Vagina (tissue), 2 donors: ENCODE measurements around the gene UNKL. TPM values are rescaled to one million over a fixed set of nuclear protein-coding genes. Genes with fewer than 3 reads are reported as not detected.
"Not testable (repeated sequence)": the region's sequence is repeated elsewhere in the genome, so short reads cannot be mapped to it uniquely, and the experiment has no call there.

Source experiments
- DNase-seq, 2 donors: peaks; one replicate each; pipeline ENCODE4 v3.0.0-alpha.2; 2017; ENCODE audit errors: extremely low spot score in 2 of 2
- H3K27ac ChIP-seq: fragments of 200-600 bp; sonication (generic); one replicate; pipeline ENCODE4 v1.5.1; 2019
- H3K27me3 ChIP-seq: fragments of 200-600 bp; sonication (generic); one replicate; pipeline ENCODE4 v1.5.1; 2019
- H3K36me3 ChIP-seq, 2 donors: fragments of 200-600 bp; sonication (generic); one replicate each; pipeline ENCODE4 v1.5.1; 2017 to 2019
- H3K4me1 ChIP-seq: fragments of 200-600 bp; sonication (generic); one replicate; pipeline ENCODE4 v1.5.1; 2019
- H3K4me3 ChIP-seq, 2 donors: fragments of 200-600 bp; sonication (generic); 1 replicate in 1 of 2; 2 replicates in 1 of 2; pipeline ENCODE4 v1.5.1; 2016 to 2019
- H3K9me3 ChIP-seq: fragments of 200-600 bp; sonication (generic); one replicate; pipeline ENCODE4 v1.5.1; 2019
- CTCF ChIP-seq, 3 experiments: fragments of 450-650 bp in 2 of 3; fragments of 200-600 bp in 1 of 3; sonication (generic) in 1 of 3; IDR thresholded peaks; one replicate each; pipeline ENCODE4 v1.5.1; 2017 to 2019; ENCODE audit warnings: antibody characterized with exemption in 3 of 3, mild to moderate bottlenecking in 2 of 3, moderate library complexity in 2 of 3
- POLR2A ChIP-seq, 2 donors: fragments of 450-650 bp; IDR thresholded peaks; one replicate each; pipeline ENCODE4 v1.6.1; 2017; ENCODE audit warnings: antibody characterized with exemption in 2 of 2, mild to moderate bottlenecking in 2 of 2, moderate library complexity in 2 of 2
- POLR2AphosphoS5 ChIP-seq, 2 donors: sonication (generic); formaldehyde crosslinking; IDR thresholded peaks; one replicate each; pipeline ENCODE4 v1.9.0; 2017; ENCODE audit warnings: antibody characterized with exemption in 2 of 2, mild to moderate bottlenecking in 2 of 2, low read depth in 1 of 2; ENCODE audit not compliant: insufficient read depth in 1 of 2
- intact Hi-C: fragments of 100-400 bp; cut with DNase I; formaldehyde crosslinking; loops from one replicate; pipeline ENCODE4 v1.15.1; 2023
- total RNA-seq: library from RNA; depleted of rRNA; stranded (reverse); fragments of >200 nt; gene quantifications from one replicate; pipeline ENCODE4 v1.2.3, GENCODE V29; 2016

Gene UNKL
- total RNA-seq, 1 donor from 2014 or later: 32.9 TPM

- Histone ChIP-seq H3K36me3 (peaks cover 0 to 32% of the 10 kb centered on the region in 2 donors), H3K27ac (no peak within 1 kb of the TSS), H3K4me3 (no peak within 1 kb of the TSS), H3K27me3 (no peaks in the 10 kb centered on the region), H3K4me1 (no peaks in the 10 kb centered on the region), H3K9me3 (no peaks in the 10 kb centered on the region)
- no peak for DNase-seq
- no peak for TF ChIP-seq CTCF (IDR thresholded peaks at IDR 0.05)
- TF ChIP-seq POLR2A (IDR thresholded peaks at IDR 0.05): no peak
- no peak for TF ChIP-seq POLR2AphosphoS5 (IDR thresholded peaks at IDR 0.05; ENCODE audit: insufficient read depth in 1 of 2, low read depth in 1 of 2)
- intact Hi-C loops: no loop called here
These were observed 29.7 kb upstream of the UNKL start, which contains the start of gene CCDC154 for GRCh38 chr16:1443980-1444729. Gene CCDC154, minus strand, starts transcription at chr16:1444556. Its CDS starts 234 bp downstream, at chr16:1444322.

- DNase-seq: no peak
- H3K36me3 ChIP-seq: peaks cover 0 to 29% of the 10 kb centered on the region in 2 donors
- H3K27me3 ChIP-seq: no peaks in the 10 kb centered on the region
- intact Hi-C loops: no loop called here
- H3K9me3 ChIP-seq: no peaks in the 10 kb centered on the region
- no peaks in the 10 kb centered on the region for H3K4me1 ChIP-seq
- no peak overlapping the region for H3K27ac ChIP-seq
- no peak for TF ChIP-seq POLR2A (IDR thresholded peaks at IDR 0.05)
- no peak for TF ChIP-seq POLR2AphosphoS5 (IDR thresholded peaks at IDR 0.05; ENCODE audit: insufficient read depth in 1 of 2, low read depth in 1 of 2)
- TF ChIP-seq CTCF (IDR thresholded peaks at IDR 0.05): no peak
- no peak overlapping the region for H3K4me3 ChIP-seq
These were observed 29.0 kb upstream of the UNKL start for GRCh38 chr16:1443403-1443973.

DNA sequence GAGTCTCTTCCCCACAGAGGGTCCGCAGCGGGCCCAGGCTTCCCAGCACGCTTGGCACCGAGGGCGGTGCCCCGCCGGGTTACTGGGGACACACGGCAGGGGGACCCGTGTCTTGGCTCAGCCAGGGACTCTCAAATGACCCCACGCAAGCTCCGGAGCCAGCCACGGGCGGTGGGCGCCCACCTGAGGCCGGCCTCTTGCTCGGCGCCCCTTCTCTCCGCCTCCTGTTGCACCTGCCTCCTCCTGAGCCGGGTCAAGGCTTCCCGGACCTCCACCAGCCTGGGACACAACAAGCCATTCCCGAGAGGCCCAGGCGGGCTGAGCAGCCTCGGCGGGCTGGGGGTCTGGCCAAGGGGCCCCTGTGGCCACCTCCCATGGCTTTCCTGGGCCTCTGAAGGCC is 28.2 kb upstream of the UNKL start:
- no peaks in the 10 kb centered on the region for H3K9me3 ChIP-seq
- no peaks in the 10 kb centered on the region for H3K4me1 ChIP-seq
- H3K36me3 ChIP-seq: peaks cover 0 to 21% of the 10 kb centered on the region in 2 donors
- H3K27me3 ChIP-seq: no peaks in the 10 kb centered on the region
- intact Hi-C loops: no loop called here
- DNase-seq: no peak
- TF ChIP-seq CTCF (IDR thresholded peaks at IDR 0.05) (no peak), POLR2AphosphoS5 (IDR thresholded peaks at IDR 0.05; ENCODE audit: insufficient read depth in 1 of 2, low read depth in 1 of 2) (no peak), POLR2A (IDR thresholded peaks at IDR 0.05) (no peak)
- no peak overlapping the region for H3K4me3 ChIP-seq
- no peak overlapping the region for H3K27ac ChIP-seq

- H3K9me3 ChIP-seq: no peaks in the 10 kb centered on the region
- H3K27ac ChIP-seq: no peak overlapping the region
- no peak overlapping the region for H3K4me3 ChIP-seq
- no peak for TF ChIP-seq CTCF (IDR thresholded peaks at IDR 0.05)
- TF ChIP-seq POLR2A (IDR thresholded peaks at IDR 0.05): no peak
- no peak for TF ChIP-seq POLR2AphosphoS5 (IDR thresholded peaks at IDR 0.05; ENCODE audit: insufficient read depth in 1 of 2, low read depth in 1 of 2)
- no peaks in the 10 kb centered on the region for H3K27me3 ChIP-seq
- peaks cover 0 to 10% of the 10 kb centered on the region in 2 donors for H3K36me3 ChIP-seq
- no peak for DNase-seq
- no peaks in the 10 kb centered on the region for H3K4me1 ChIP-seq
- intact Hi-C loops: no loop called here
These were observed 26.9 kb upstream of the UNKL start for GRCh38 chr16:1441391-1441829.

DNA sequence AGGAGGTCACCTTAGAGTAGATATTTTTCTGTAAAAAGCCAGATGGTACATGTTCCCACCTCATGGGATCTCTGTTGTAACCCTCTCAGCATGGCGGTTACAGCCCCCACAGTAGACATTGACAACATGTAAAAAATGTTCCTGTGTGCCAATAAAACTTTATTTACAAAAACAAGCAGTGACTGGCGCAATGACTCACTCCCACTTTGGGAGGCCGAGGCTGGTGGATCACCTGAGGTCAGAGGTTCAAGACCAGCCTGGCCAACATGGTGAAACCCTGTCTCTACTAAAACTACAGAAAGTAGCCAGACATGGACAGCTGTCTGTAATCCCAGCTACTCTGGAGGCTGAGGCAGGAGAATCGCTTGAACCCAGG is 25.2 kb upstream of the UNKL start:
- H3K27ac ChIP-seq, H3K27me3 ChIP-seq, H3K36me3 ChIP-seq, DNase-seq, H3K9me3 ChIP-seq, H3K4me3 ChIP-seq, H3K4me1 ChIP-seq, intact Hi-C loops: not testable (repeated sequence)
